NCI-H774 (cell line): ENCODE data around the gene NDUFB11.

Source experiments
- DNase-seq: peaks from one replicate; lab custom pipeline; 2025; lab: John Stamatoyannopoulos, UW

The NDUFB11 gene

GRCh38 chrX:47174846-47175587 is 30.5 kb upstream of the NDUFB11 start:
- no peak for DNase-seq

- DNase-seq: no peak
These were observed 29.9 kb upstream of the NDUFB11 start for GRCh38 chrX:47174376-47174775.

DNA sequence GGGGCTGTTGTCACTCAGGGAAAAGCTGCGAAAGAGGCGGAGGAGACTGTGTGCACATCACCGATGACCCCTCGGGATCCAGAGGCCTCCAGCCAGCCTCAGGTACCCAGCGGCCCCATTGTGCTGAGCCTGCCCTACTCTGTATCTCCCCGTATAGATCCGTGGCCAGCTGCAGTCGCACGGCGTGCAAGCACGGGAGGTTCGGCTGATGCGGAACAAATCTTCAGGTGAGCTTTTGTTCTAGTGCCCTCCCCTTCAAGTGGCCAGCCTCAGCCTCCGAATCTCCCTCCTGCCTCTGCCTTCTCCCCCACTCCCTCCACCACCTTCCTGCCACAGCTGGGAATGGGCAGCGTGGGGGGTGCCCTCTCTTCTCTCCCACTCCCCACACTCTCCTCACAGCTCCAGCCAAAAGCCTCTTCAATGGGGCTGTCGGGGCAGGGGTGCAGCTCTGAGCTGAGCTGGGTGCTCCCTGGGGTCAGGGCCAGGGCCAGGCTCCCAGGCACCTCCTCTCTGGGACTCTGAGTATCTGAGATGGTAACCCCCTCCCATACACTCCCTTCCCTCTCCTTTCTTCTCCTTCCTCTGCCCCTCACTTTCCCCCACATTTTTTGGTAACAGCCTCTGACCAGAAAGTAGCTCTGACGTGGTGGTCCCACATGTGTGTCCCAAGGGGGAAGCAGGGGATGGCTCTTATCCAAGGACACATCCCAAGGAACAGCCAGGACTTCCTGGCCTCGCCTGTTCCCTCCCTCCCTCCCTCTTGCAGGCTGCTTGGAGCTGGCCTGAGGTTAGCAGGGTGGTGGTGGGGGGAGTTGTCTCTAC is 28.7 kb upstream of the NDUFB11 start:
- no peak for DNase-seq

- DNase-seq: no peak
These were observed 28.0 kb upstream of the NDUFB11 start for GRCh38 chrX:47172549-47172948.

DNA sequence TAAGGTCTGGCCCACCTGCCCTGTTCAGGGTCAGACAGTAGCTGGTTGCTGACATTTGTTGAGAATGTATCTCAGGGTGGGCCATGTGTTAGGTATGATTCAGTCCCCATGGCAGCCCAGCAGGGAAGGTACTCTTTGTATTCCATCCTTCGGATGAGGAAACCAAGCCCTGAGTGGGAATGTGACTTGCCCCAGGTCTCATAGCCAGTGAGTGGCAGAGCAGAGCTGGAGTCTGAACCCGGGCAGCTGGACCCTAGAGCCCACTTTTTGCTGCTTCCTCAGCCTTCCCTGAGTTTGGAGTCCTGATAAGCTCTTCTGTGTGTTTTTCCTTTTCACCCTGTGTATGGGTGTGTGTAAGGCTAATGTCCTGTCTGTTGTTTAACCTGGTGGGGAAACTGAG is 27.5 kb upstream of the NDUFB11 start:
- DNase-seq: no peak

DNA sequence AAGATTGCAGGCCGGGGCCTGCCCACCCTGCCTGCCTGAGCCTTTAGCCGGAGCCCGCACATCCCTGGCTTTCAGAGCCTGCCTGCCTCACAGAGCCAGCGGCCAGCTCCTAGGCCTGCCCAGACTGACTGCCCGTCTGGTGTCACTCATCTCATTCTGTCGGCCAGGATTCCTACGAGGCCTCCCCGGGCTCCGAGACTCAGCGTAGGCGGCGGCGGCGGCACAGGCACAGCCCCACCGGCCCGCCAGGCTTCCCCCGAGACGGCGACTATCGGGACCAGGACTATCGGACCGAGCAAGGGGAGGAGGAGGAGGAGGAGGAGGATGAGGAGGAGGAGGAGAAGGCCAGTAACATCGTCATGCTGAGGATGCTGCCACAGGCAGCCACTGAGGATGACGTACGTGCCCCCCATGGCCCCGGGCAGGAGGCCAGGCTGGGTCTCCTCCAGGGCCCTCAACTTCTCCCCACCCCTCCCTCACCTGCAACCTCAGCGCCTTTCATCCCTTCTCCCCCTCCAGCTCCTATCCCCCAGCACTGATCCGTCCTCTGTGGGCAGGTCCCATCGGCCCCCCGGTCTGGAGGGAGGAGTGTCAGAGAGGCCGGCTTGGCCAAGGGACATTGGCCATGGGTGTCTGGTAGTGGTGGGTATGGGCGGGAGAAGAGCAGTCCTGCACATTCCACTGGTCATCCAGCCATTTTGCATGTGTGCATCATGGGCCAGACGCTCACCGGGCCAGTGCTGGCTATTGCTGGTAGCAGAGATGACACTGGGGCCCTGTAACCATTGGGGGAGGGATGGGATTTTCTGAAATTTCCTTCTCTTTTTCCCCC is 26.6 kb upstream of the NDUFB11 start:
- DNase-seq: no peak

DNA sequence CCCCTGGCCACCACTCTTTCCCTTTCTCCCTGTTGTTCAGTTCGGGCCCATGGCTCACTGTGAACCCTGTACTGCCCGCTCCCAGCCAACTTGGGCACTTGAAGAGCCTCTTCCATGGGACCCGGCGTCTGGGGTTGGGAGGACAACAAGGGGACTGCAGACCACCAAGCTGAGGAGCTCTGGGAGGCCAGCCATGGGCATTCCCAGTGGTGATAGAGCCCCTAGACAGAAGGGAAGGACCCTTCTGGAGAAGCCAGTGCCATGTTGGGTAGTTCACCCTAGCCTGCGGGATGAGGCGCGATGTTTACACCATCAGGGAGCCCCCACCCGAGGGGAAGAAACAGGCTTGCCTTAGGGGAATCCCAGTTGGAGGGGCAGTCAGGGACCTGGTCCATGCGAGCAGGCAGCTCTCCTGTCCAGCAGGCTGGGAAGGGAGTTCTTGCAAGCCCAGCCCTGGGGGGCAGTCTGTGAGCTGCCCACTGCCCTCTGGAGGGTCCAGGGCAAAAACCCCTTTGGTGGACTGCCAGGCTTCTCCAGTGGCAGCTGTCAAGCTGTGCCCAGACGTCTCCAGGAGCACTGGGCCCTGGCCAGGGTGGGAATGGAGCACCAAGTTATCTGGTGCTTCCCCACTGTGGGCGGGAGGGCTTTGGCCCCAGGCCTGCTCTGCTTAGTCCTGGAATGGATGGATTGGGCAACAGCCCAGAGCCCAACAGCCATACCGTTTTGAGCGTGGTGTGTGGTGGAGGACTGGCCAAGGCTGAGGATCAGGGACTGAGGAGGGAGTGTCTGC is 25.4 kb upstream of the NDUFB11 start:
- DNase-seq: no peak

DNA sequence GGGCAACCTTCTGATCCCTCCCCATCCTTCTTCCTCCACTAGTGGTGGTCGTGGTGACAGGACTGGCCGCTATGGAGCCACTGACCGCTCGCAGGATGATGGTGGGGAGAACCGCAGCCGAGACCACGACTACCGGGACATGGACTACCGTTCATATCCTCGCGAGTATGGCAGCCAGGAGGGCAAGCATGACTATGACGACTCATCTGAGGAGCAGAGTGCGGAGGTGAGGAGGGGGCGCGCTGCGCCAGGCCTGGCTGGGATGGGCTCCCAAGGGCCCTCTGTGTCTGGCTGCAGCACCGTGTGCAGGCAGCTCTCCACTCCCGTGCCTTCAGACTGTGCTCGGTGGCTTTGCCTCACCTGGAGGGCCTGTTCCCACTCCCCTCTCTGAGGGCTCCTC is 24.8 kb upstream of the NDUFB11 start:
- no peak for DNase-seq

GRCh38 chrX:47168495-47169073 is 24.1 kb upstream of the NDUFB11 start:
- no peak for DNase-seq

- no peak for DNase-seq
These were observed 21.6 kb upstream of the NDUFB11 start for GRCh38 chrX:47166126-47166525.

GRCh38 chrX:47164420-47164819 is 19.9 kb upstream of the NDUFB11 start:
- DNase-seq: no peak

DNA sequence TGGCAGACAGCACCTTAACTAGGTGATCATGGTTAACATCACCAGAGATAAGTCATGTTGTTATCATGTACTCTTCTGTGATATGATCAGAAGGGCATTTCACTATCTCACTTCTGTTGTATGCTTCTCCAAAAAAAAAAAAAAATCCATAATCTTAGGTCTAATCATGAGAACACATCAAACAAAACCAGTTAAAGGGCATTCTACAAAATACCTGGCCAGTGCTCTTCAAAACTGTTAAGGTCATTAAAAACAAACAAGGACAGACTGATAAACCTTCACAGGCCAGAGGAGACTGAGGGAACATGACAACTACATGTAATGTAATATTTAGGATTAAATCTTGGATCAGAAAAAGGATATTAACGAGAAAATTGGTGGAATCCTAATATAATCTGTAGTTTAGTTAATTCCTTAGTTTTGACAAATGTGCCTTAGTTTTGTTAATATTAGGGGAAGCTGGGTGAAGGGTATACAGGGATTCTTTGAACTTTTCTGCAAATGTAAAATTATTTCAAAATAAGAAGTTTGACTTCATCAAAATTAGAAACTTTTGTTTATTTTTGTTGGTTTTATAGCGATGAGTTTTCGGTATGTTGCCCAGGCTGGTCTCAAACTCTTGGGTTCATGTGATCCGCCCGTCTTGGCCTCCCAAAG is 18.6 kb upstream of the NDUFB11 start:
- DNase-seq: no peak

DNA sequence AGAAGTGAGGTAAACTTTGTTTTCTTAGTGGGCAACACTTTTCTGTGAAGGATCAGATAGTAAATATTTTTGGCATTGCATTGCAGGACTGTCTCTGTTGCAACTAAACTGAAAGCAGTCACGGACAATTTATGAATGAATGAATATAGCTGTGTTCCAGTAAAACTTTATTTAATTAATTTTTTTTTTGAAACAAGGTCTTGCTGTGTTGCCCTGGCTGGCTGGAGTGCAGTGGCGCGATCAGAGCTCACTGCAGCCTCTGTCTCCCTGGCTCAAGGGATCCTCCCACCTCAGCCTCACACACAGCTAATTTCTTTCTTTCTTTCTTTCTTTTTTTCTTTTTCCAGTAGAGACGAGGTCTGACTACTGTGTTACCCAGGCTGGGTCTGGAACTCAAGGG is 16.3 kb upstream of the NDUFB11 start:
- DNase-seq: no peak

GRCh38 chrX:47158781-47159180 is 14.3 kb upstream of the NDUFB11 start:
- DNase-seq: no peak

DNA sequence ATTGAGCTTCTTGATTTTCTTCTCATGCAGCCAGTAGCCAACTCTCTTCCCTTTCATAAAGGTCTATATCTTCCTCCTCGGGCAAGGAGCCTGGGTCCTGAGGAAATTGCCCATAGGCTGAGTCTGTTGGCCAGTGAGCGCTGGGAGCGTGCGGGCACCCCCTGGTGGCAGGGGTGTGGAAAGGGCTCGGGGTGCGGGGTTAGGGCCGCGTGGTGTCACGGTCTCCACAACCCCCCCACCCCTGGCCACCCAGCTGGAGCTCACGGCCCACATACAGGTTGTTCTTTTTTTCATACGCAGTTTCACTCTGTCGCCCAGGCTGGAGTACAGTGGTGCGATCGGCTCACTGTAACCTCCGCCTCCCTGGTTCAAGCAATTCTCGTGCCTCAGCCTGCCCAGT is 13.6 kb upstream of the NDUFB11 start:
- DNase-seq: no peak

- DNase-seq: no peak
These were observed 12.4 kb upstream of the NDUFB11 start for GRCh38 chrX:47156611-47157520.

DNA sequence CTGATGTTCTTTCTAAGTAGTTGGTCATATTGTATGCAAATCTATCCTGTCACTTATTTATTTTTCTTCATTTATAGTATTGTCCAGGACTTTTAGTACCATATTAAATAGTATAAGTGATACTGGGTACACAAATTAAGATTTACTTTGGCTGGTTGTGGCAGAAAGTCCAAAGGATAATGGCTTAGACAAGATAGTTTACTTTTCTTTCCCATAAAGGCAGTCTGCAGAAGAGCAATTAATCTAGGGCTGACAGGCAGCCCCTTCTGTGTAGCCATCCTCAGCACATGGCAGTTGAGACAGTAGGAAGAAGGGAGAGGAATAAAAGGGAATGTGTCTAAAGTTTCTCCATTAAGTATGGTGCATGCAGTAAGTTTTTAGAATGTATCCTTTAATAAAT is 6.9 kb upstream of the NDUFB11 start:
- no peak for DNase-seq

DNA sequence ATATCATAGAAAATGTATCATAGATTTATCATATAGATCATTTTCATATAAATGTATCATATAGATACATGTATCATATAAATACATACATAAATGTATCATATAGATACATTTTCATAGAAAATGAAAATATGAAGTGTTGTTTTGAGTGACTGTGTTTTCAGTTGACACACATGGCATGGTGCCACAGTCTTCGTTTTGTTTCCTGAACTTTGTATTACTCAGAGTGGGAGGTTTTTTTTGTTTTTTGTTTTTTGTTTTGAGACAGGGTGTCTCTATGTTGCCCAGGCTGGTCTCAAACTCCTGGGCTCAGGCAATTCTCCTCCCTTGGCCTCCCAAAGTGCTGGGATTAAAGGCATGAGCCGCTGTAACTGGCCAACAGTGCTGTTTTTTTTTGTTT is 4.4 kb upstream of the NDUFB11 start:
- DNase-seq: no peak

DNA sequence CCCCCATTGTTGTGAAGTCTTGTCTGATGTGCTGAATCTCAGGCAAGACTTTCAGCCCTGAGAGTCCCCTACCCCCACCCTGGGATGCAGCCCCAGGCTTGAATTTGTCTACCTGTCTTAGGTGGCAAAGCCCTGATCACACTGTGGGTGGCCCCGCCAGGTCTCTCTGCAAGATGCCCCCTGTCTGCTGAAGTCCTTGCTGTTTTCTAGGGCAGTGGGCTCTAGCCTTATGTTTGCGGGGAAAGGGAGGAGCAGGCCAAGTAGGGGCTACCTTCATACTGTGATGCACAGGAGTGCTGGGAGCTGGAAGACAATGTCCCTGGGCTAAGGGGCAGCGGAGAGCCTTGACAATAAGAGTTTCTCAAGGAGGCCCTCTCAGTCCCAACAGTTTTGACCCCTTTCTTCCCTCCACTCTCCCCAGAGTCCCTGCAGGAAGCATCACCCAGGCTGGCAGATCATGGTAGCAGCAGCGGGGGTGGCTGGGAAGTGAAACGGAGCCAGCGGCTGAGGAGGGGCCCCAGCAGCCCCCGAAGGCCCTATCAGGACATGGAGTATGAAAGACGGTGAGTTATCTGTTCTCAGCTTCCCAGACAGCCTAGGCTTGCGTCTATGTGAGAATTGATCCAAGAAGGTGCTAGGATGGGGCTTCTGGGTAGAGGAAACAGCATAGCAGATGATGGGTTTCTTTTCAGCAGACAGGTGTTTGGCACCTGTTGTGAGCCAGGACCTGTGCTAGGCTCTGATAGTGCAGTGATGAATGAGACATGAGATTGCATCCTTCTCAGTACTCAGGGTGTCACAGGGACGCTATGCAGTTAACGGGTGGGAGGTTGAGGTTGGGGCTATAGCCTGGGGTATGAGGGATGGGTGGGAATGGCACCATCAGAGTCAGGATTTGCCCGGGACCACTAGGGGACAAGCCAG is 2.7 kb upstream of the NDUFB11 start:
- DNase-seq: no peak
